Measurements from ENCODE around the gene USP53.
A peak's percentile ranks its signal among the peaks of the same experiment; 100 is the strongest.
"Not testable (repeated sequence)": the region's sequence is repeated elsewhere in the genome, so short reads cannot be mapped to it uniquely, and the experiment has no call there.

Gene USP53

GRCh38 chr4:119279541-119279940 is 67.0 kb downstream of the USP53 start:
- not testable (repeated sequence) for DNase-seq

GRCh38 chr4:119279945-119280344 is 67.4 kb downstream of the USP53 start:
- not testable (repeated sequence) for DNase-seq

- no peak for DNase-seq
Observed at GRCh38 chr4:119281393-119281792, 68.9 kb downstream of the USP53 start.

- DNase-seq, result no peak
Observed at GRCh38 chr4:119284876-119285780, 72.6 kb downstream of the USP53 start.

- peak; percentile 77 for DNase-seq
Observed at GRCh38 chr4:119286377-119287002, 74.0 kb downstream of the USP53 start.

- no peak for DNase-seq
Observed at GRCh38 chr4:119289313-119289712, 76.8 kb downstream of the USP53 start.

GRCh38 chr4:119290598-119290997 is 78.1 kb downstream of the USP53 start:
- DNase-seq, result no peak

GRCh38 chr4:119296356-119296755 is 83.8 kb downstream of the USP53 start:
- no peak for DNase-seq

- DNase-seq, result no peak
Observed at GRCh38 chr4:119297795-119298194, 85.3 kb downstream of the USP53 start.

- no peak for DNase-seq
Observed at GRCh38 chr4:119299260-119299671, 86.8 kb downstream of the USP53 start.

GRCh38 chr4:119299741-119300100 is 87.2 kb downstream of the USP53 start:
- DNase-seq, result no peak

- peak; percentile 95 for DNase-seq
Observed at GRCh38 chr4:119300101-119300978, 87.8 kb downstream of the USP53 start.

- DNase-seq, result no peak
Observed at GRCh38 chr4:119302073-119302832, 89.7 kb downstream of the USP53 start.

GRCh38 chr4:119303587-119304305 is 91.2 kb downstream of the USP53 start:
- DNase-seq, result no peak

- no peak for DNase-seq
Observed at GRCh38 chr4:119304431-119304830, 91.9 kb downstream of the USP53 start.

GRCh38 chr4:119307606-119308005 is 95.1 kb downstream of the USP53 start:
- no peak for DNase-seq

GRCh38 chr4:119310826-119311225 is 98.3 kb downstream of the USP53 start:
- DNase-seq, result no peak

- no peak for DNase-seq
Observed at GRCh38 chr4:119313237-119313636, 100.7 kb downstream of the USP53 start.

GRCh38 chr4:119314356-119314755 is 101.8 kb downstream of the USP53 start:
- DNase-seq, result peak; percentile 60

GRCh38 chr4:119315036-119315435 is 102.5 kb downstream of the USP53 start:
- DNase-seq, result no peak

- DNase-seq, result peak; percentile 46
Observed at GRCh38 chr4:119317990-119318389, 105.5 kb downstream of the USP53 start.

All from eye (tissue), 1 donor.